HG02759 (cell line): Measurements from ENCODE around the gene AKR1B1.

ENCODE experiments used
- ATAC-seq: cut with Tn5 transposase; IDR thresholded peaks from one replicate; pipeline ENCODE4 v1.9.1; 2021; ENCODE audit warnings: mild to moderate bottlenecking, moderate library complexity; ENCODE audit not compliant: unreplicated experiment

The AKR1B1 gene

GRCh38 chr7:134422008-134422407 lies 36.9 kb downstream of the AKR1B1 start:
- no peak for ATAC-seq

- ATAC-seq, result no peak
Measured at GRCh38 chr7:134420424-134421125, 38.3 kb downstream of the AKR1B1 start.

- ATAC-seq, result no peak
Measured at GRCh38 chr7:134419875-134420274, 39.0 kb downstream of the AKR1B1 start.

- ATAC-seq, result no peak
Measured at GRCh38 chr7:134419085-134419484, 39.8 kb downstream of the AKR1B1 start.

GRCh38 chr7:134415700-134416099 lies 43.2 kb downstream of the AKR1B1 start:
- ATAC-seq, result no peak

GRCh38 chr7:134414109-134414508 lies 44.8 kb downstream of the AKR1B1 start:
- no peak for ATAC-seq

GRCh38 chr7:134407311-134407710 lies 51.6 kb downstream of the AKR1B1 start:
- ATAC-seq, result no peak

- ATAC-seq, result no peak
Measured at GRCh38 chr7:134406431-134406830, 52.5 kb downstream of the AKR1B1 start.

- ATAC-seq, result no peak
Measured at GRCh38 chr7:134405299-134405698, 53.6 kb downstream of the AKR1B1 start.

- ATAC-seq, result no peak
Measured at GRCh38 chr7:134403062-134403461, 55.8 kb downstream of the AKR1B1 start.

GRCh38 chr7:134400859-134401258 lies 58.0 kb downstream of the AKR1B1 start:
- ATAC-seq, result no peak

- no peak for ATAC-seq
Measured at GRCh38 chr7:134396031-134396430, 62.9 kb downstream of the AKR1B1 start.

- no peak for ATAC-seq
Measured at GRCh38 chr7:134395604-134396003, 63.3 kb downstream of the AKR1B1 start.

- no peak for ATAC-seq
Measured at GRCh38 chr7:134394056-134394455, 64.8 kb downstream of the AKR1B1 start.
